LoVo (cell line): ENCODE measurements around the gene ADAM23.

Source experiments
- DNase-seq: peaks from one replicate; pipeline ENCODE4 v3.0.0-alpha.2; 2016; ENCODE audit warnings: low spot score

The ADAM23 gene

DNA sequence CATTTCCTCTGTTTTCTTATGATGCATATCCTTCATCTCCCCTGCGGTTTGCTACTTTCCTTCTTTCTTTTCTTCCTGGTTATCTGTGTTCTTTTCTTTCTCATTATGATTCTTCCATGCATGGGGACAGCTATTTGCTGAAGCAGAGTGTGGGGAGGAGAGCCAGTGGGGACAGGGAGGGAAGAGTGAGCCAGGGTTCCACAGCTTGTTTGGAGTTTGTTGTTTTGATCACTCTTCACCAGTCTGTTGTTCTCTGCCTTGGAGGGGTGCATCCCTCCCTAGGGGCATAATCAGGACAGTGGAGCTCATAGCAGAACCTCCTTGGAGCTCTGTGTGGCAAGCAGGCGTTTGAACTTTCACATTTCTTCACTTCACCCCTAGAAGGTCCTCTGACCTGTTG, 68.0 kb downstream of the ADAM23 start:
- no peak for DNase-seq

DNA sequence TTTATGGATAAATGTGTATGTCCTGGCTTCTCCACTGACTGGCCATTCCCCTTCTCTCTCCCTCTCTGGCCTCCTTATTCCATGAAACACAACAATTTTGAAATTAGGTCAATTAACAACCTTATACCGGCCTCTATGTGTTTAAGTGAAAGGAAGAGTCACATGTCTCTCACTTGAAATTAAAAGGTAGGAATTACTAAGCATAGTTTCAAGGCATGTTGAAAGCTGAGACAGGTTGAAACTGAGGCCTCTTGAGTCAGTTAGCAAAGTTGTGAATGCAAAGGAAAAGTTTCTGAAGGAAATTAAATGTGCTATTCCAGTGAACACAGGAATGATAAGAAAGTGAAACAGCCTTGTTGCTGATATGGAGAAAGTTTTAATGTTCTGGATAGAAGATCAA, 69.7 kb downstream of the ADAM23 start:
- DNase-seq = no peak

DNA sequence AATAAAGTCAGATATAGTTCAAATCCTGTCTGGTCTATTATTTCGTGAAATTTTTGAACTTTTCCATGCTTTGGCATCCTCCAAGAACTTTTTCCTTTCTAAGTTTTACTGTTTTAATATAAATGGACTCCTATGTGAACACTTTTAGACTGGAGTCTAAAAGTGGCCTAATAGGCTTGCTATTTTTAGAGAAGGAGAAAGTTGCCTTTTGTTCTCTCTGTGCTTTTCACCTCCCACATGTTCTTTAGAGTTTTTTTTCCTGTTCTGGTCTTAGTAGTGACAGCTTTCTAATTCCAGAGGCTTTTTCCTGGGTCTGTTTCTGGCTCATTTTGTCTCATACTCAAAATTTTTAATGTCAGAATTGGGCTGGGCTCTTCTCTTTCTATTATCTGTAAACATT, 72.2 kb downstream of the ADAM23 start:
- DNase-seq = no peak

DNA sequence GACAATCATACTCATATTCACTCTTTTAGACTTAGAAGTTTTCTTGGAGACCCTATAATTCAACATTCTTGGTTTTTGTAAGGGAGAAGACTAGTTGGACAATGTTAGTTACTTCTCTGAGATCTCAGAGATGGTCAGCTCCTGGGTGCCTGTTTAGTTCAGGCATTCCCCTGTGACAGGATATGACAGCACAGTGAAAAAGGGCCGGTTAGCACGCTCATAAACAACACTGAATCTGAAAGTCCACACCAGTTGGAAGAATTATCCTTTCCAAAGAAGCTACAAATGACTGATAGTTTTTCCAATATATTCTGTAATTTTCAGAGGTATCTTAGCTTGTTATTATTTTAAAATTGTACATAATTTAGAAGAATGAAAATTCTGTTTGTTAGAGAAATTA, 75.7 kb downstream of the ADAM23 start:
- DNase-seq = no peak

DNA sequence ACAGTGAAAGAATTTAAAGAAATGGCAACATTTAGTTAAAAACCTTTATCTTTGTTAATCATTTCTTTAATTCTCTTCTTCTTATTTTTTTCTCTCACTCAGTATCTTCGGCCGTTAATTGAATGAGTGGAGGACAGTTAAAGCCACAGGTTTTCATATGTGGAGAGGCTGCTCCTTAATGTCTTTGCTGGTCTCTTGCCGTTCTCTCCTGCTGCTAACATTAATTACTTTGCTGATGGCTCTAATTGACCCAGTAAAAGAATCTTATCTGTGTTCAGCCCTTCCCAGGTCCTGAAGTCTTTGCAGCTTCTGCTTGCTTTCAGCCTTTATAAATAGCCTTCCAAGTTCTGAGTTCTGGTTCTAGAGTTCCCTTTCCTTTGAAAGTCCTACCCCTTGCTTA, 77.1 kb downstream of the ADAM23 start:
- DNase-seq = no peak

DNA sequence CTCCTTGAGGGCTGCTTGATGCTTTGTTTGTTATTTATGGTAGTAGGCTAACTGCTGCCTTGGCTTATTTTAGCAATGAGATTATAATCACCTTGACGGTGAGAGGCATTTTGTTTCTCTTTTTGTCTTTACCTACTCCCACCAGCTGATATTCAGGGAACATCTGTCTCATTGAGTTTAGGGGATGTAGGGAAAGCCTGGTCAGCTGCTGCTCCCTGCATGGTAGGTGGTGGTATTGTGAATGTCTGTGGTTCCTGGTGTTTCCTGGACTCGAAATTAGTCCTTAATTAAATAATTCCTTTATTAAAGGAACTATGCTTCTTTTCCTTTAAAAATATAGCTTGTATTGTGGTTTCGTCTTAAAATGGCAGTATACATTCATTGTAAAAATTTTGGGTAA, 77.8 kb downstream of the ADAM23 start:
- DNase-seq = no peak

DNA sequence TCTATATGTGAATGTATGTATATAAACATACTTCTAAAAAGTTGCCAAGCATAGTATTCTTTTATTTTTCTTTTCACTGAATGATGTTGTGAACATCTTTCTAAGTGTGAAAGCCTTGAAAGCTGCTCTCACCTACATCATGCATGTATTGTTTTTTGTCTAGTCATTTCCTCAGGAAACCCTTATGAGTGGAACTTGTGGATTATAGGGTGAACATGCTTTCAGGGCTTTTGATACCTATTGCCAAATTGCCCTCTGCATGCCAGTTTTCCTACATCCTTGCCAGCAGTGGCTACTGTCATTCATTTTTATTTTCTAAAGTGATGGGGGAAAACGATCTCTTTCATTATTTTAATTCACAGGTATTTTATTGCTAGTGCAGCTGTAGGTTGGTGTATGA, 78.3 kb downstream of the ADAM23 start:
- DNase-seq = no peak

DNA sequence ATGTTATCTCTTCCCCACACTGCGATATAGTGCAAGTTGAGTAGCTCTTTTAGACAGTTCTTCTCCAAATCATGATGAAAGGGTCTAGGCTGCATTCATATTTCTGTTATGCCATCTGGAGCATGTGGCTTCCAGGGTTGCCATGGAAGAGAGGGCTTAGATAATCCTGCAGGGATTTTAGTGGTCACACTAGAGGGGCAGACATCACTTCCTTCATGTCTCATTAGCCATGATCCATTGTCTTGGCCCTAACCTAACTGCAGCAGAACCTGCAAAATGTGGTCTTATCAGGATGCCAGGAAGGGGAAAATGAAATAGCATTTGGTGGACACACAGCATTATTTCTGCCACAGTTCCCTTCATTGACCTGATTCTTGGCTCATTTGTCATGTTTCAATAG, 83.1 kb downstream of the ADAM23 start:
- DNase-seq = no peak

DNA sequence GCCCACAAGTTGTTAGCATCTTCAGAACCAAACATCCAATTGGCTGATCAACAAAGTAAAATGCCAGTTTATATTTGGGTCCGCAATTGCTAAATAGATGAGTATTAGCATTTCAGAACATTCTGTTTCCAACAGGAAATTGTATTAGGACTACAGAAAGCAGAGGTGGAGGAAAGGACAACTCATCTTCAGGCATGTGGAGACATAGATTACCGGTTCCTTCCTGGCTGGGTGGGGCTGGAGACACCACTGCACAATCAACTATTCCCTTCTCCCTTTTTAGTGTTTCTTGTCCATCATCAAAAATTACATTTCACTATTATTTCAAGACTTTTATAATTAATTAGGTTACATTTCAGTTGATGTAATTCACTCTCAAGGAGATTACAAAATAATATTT, 83.8 kb downstream of the ADAM23 start:
- no peak for DNase-seq

DNA sequence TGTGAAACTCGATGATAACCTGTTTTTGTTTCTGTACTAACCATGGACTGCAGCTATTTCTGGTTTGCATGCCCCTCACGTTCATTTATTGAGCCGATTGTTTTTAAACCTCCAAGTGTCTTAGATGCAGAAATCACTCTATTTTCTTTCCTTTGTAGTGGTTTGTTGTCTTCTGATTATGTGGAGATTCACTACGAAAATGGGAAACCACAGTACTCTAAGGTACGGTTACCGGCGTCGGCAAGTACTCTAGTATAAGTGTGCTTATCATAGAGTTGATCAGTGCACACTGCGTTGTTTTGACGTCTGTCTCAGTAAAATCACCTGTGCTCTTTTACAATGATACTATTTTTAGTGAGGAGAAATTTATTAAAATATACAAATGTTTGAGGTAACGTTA, 87.4 kb downstream of the ADAM23 start:
- peak; percentile 6 for DNase-seq

DNA sequence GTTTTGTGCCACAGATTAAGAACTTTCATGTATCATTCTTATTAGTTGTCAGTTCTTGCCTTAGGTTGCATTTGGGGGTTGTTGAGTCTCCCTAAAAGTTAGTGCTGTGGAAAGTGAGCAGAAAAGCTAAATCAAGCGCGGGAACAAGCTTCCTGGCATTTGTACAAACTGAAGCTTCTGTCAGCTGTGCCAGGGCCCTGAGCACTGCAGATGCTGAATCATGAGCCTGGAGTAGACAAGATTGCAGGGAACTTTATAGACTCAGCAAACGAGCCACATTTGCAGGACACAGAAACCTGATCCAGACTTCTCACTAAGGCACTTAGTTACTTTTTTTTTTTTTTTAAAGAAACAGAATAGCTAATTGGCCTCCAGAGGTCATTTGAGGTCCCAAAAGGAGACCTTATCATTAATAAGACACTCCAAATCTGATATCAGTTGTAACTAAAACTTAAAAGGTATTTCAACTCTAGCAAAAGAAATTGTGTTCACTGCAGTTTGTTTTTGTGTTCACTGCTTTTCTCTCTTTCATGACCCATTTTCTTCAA, 88.7 kb downstream of the ADAM23 start:
- no peak for DNase-seq

DNA sequence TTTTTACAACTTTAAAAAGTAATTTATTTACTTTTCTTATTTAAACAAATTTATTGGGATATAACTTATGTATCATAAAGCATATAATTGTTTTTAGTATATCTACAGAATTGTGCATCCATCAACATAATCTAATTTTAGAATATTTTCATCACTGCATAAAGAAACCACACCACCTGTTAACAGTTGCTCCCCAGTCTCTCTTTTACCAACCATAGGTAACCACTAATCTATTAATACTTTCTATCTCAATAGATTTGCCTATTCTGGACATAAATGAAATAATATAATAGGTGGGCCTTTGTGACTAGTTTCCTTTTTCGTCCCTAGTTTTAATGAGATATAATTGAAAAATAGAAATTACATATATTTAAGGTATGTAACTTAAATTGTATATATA, 90.6 kb downstream of the ADAM23 start:
- DNase-seq = no peak

DNA sequence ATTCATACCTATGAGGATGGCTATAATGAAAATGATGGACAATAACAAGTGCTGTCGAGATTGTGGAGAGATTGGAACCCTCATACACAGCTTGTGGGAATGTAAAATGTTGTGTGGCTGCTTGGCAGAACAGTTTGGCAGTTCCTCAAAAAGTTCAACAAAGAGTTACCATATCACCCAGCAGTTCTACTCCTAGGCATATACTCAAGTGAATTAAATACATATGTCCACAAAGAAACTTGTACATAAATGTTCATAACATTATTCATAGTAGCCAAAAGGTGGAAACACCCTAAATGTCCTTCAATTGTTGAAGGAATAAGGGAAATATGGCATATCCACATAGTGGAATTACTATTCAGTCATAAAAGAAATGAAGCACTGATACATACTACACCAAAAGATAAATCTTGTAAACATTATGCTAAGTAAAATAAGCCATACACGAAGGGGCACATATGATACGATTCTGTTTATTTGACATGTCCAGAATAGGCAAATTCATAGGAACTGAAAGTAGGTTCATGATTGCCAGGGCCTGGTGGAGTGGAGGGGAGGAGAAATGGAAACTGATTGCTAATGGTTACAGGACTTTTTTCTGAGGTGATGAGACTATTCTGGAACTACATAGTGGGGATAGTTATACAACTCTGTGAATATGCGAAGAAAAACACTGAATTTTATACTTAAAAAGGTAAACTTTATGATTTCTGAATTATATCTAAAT, 92.1 kb downstream of the ADAM23 start:
- DNase-seq = no peak

DNA sequence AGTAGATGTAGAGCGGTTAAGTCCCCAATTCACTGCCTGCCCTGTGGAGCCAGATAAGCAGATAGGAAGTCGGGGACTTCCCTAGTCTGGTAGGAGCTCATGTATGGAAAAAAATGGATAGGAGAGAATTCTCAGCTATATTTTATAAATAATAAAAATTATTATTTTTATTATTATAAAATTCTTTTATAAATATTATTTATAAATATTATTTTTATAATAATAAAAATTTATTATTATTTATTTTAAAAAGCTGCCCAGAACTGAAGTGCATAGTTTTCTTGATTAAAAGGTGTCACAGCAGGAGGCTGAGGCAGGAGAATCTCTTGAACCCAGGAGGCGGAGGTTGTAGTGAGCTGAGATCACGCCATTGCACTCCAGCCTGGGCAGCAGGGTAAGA, 97.4 kb downstream of the ADAM23 start:
- DNase-seq = no peak

DNA sequence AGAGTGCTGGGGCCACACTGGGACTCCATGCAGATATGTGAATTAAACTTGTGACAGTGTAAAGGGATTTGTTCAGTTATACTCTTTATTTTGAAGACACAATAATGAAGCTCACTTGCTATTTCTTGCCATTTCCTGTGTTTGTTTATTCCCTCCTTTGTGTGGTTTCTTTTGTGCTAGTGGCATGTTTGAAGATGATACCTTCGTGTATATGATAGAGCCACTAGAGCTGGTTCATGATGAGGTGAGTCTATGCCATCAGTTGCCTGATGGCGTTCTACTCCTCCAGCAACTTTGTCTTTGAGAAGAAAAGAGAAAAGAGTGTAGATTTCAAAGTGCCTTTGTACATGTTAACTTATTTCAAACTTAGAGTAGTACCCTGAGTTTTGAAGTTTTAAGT, 99.7 kb downstream of the ADAM23 start:
- DNase-seq = no peak

DNA sequence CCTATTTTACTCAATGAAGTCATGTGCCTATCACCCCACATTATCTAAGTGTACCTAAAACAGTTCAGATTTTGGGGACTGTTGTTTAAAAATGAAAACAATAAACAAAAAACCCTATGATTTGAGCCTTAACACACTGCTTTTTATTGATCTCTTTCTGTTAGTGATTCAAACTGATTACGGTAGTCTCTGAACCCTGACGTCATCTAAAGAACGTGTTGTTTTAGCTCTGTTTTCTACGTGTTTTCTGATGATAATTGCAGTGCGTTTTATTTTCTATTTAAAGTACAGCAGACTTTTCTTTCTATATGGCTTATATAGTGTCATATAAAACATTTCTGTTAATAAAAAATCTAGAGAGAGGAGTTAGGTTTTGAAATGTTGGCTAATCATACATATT, 105.1 kb downstream of the ADAM23 start:
- DNase-seq = no peak

DNA sequence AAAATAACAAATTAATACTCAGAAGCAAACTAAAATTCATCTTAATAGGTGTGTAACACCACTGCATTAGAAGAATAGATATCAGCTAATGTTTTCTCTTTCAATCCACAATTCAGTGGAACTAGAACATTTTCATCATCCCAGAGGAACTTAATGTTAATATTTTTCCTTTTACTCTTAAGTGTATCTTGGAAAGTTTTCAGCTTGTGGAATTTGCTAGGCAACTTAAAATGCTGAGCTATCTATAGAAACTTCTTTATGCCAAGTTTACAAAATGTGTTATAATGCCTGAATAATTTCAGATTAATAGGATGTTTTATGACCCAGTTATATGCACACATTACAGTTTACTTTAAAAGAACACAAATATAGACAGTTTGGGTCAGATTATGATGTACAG, 112.4 kb downstream of the ADAM23 start:
- no peak for DNase-seq

DNA sequence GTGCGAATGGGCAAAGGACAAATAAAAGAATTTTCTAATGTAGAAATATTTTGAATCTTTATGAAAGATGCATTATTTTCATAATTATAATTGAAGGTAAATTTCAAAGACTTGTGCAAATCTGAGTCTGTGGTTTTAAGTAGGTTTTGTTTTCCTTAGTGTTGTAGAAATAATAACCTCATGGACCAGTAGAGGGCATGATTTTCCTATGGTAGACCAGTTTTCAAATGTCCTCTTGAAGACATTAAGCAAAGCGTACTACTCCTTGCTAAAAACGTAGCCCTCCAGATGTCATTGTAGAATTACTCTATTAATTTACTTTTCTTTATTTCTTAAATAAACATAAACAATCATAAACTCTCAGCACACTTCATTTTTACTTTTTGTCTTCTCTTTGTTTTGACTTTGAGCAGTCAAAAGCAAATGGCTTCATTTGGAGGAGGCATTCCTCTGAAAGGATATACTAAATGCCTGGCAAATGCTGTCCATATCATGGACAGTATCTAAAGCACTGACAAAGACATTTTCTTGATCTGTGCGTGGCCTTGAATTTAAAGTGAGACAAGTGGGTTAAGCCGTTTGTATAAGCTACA, 113.1 kb downstream of the ADAM23 start:
- DNase-seq = peak; percentile 34

DNA sequence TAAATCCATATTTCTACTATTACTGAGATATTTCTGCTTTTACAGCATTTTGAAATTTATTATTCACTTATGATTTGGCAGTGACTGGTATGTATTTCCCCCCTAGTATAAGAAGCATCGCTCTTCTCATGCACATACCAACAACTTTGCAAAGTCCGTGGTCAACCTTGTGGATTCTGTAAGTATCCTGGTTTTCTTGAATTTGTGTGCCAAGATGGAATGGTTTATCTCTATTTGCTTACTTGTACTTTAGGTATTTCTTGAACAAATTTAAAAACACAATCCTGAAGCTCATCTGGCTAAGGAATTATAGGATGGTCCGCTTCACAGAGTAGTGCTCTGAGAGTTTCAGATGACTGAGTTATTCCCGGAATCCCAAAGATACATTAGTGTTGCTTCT, 114.0 kb downstream of the ADAM23 start:
- no peak for DNase-seq

DNA sequence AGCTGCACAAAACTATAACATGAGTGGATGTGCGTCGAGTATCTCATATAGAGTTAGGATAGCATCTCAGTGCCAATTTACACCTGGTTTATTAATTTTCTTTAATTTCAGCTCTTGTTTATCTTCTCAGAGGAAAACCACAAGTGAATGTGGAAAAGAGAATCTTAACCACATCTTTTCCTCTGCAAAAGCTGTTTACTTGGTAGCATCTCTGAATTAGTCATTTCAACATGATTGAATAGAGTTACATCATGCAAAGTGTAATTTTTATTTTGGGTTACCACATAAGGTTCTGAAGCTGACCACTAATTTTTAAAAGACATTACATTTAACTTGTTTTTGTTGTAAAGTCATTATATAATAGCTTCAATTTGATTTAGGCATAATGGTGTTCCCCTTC, 115.2 kb downstream of the ADAM23 start:
- no peak for DNase-seq

DNA sequence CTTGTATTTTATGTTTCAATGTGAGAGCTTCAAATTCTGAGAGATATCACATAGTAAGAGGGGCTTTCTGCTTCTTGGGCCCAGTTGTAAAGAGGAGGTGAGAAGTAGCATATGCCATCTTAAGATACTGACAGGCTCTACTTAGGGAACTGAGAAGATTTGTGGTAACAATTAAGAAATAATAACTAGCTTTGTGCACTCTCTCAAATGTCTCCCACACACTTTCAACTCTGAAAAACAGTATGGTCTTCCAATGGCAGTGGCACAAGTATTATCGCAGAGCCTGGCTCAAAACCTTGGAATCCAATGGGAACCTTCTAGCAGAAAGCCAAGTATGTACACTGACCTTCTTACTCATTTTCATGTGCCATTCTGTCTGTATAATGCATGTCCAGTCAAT, 118.6 kb downstream of the ADAM23 start:
- DNase-seq = no peak

DNA sequence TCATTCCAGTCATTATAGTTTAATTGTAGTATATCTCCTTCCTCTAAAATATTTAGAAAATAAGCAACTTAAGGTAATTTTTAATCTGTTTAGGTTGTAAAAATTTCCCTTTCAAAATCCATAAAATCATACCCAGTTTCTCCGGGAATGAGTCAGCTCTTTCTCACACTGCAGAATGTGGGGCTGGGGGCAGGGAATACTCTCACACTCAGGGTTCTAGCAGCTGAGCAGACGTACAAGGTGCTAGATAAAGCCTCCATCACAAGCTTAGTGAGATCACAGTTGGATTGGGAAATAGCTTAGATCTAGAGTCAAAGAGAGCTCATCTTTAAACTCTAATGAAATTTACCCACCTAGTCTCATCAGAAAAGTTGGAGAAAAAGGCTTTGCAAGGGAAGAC, 119.0 kb downstream of the ADAM23 start:
- DNase-seq = no peak

DNA sequence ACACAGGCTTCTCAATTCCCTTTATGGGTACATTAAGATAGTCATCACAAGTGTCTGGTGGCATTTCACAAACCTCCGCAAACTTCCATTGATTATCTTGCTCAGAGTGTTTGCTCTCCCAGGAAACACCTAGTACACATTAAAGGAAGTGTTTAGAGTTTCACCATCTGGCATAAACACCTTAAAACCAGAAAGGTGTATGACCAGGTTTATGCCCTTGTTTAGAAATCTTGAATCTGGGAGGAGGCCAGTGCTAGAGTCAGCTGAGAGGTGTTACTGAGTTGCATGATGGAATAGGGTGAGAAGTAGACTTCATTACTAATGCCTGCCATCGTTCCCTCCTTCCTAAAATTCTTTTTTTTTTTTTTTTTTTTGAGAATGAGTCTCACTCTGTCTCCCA, 120.0 kb downstream of the ADAM23 start:
- DNase-seq = no peak

DNA sequence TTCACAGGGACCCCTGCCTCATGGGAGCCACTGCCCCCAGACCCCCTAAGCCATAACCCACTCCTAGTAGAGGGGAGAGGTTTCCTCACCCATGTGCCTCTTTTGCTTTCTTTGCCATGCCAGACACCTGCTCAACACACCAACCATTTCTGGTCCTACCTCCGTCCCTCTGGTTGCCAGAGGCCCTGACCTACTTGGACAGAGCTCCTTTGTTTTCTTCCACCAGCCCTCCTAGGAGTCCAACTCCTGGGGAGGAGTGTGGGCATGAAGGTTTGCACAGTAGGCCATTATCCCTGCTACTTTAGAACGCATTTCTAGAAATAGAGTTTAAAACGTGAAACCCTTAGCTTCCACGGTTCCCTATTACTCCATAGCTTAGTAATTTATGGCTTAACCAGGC, 122.3 kb downstream of the ADAM23 start:
- no peak for DNase-seq
